ENCODE measurements around the gene FRMD6.
"Not testable (repeated sequence)": the region's sequence is repeated elsewhere in the genome, so short reads cannot be mapped to it uniquely, and the experiment has no call there.

The FRMD6 gene

DNA sequence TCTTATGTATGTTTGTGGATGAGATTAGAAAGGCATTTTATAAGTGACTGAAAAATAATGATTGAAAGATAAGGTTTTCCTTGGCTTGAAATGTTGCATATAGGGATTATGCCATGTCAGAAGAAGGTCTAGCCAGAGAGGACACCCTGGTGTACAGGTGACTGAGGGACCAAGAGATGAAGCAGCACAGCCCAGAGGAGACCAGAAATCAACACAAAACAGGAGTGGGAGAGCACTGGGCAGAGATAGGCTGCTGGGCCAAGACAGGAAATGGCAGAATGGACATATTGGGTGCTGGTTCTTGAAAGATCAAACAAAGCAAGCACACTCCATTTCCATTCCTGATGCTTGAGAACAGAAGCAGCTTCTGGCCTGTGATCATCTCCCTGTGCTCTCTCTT lies 24.4 kb upstream of the FRMD6 start:
- Histone ChIP-seq H3K9me3 (ENCODE audit: insufficient read depth, low read length) (no peaks in the 10 kb centered on the region; the same call in 1 of the 2 replicates), H3K9ac (ENCODE audit: insufficient read length, low read depth) (no peak overlapping the region), H3K27me3 (ENCODE audit: insufficient read depth, insufficient read length) (no peaks in the 10 kb centered on the region), H3K36me3 (ENCODE audit: insufficient read depth, insufficient read length, low read length) (no peaks in the 10 kb centered on the region), H3K4me3 (ENCODE audit: insufficient read length, low read depth) (no peak overlapping the region), H3K4me1 (ENCODE audit: insufficient read depth, insufficient read length) (no peaks in the 10 kb centered on the region)
- DNase-seq (ENCODE audit: low read depth, low spot score), result no peak
- TF ChIP-seq SUZ12 (IDR thresholded peaks at IDR 0.05; ENCODE audit: extremely low read depth, insufficient read depth, insufficient read length) (no peak), ZNF274 (IDR thresholded peaks at IDR 0.05; ENCODE audit: low read depth, low read length) (no peak)

- DNase-seq (ENCODE audit: low read depth, low spot score), result no peak
- H3K36me3 ChIP-seq (ENCODE audit: insufficient read depth, insufficient read length, low read length), result no peaks in the 10 kb centered on the region
- no peaks in the 10 kb centered on the region for H3K27me3 ChIP-seq (ENCODE audit: insufficient read depth, insufficient read length)
- H3K9me3 ChIP-seq (ENCODE audit: insufficient read depth, low read length), result no peaks in the 10 kb centered on the region; the same call in 1 of the 2 replicates
- no peak for TF ChIP-seq SUZ12 (IDR thresholded peaks at IDR 0.05; ENCODE audit: extremely low read depth, insufficient read depth, insufficient read length)
- TF ChIP-seq ZNF274 (IDR thresholded peaks at IDR 0.05; ENCODE audit: low read depth, low read length), result no peak
- TF ChIP-seq YY1 (IDR thresholded peaks at IDR 0.05; ENCODE audit: insufficient read depth, insufficient read length), result no peak
- no peaks in the 10 kb centered on the region for H3K4me1 ChIP-seq (ENCODE audit: insufficient read depth, insufficient read length)
- H3K9ac ChIP-seq (ENCODE audit: insufficient read length, low read depth), result no peak overlapping the region
- H3K4me3 ChIP-seq (ENCODE audit: insufficient read length, low read depth), result no peak overlapping the region
Measured at GRCh38 chr14:51628238-51628637, 23.5 kb upstream of the FRMD6 start.

DNA sequence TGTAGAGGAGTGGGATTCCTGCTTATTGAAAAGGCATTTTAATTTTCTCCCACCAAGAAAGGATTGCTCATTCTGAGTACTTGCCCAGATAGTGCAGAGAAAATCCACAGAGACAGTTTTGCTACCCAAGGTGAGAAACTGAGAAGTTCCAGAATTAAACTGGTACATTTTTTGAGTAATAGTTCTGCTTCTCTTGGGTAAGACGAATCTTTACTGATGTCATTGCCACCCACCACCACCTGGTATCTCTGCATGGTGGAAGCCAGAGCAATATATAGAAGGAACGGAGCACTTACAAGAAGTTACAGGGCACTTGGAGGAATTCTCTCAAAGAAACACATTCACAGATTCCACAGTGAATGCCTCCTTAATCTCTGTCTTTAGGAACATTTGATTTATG lies 20.7 kb upstream of the FRMD6 start:
- no peaks in the 10 kb centered on the region; the same call in 1 of the 2 replicates for H3K9me3 ChIP-seq (ENCODE audit: insufficient read depth, low read length)
- H3K4me3 ChIP-seq (ENCODE audit: insufficient read length, low read depth), result no peak overlapping the region
- DNase-seq (ENCODE audit: low read depth, low spot score), result no peak
- no peak overlapping the region for H3K9ac ChIP-seq (ENCODE audit: insufficient read length, low read depth)
- TF ChIP-seq SUZ12 (IDR thresholded peaks at IDR 0.05; ENCODE audit: extremely low read depth, insufficient read depth, insufficient read length), result no peak
- TF ChIP-seq YY1 (IDR thresholded peaks at IDR 0.05; ENCODE audit: insufficient read depth, insufficient read length), result no peak
- no peak for TF ChIP-seq ZNF274 (IDR thresholded peaks at IDR 0.05; ENCODE audit: low read depth, low read length)
- no peaks in the 10 kb centered on the region for H3K36me3 ChIP-seq (ENCODE audit: insufficient read depth, insufficient read length, low read length)
- no peaks in the 10 kb centered on the region for H3K4me1 ChIP-seq (ENCODE audit: insufficient read depth, insufficient read length)
- H3K27me3 ChIP-seq (ENCODE audit: insufficient read depth, insufficient read length), result no peaks in the 10 kb centered on the region

DNA sequence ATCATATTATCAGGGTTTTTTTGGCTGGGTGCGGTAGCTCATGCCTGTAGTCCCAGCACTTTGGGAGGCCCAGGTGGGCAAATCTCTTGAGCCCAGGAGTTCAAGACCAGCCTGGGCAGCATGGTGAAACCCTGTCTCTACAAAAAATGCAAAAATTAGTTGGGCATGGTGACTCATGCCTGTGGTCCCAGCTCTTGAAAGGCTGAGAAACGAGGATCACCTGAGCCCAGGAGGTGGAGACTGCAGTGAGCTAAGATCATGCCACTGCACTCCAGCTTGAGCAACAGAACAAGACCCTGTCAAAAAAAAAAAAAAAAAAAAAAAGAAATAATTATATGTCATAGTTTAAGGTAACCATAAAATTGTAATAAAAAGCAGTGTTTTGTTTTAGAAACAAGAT lies 18.4 kb upstream of the FRMD6 start:
- H3K27me3 ChIP-seq (ENCODE audit: insufficient read depth, insufficient read length); H3K36me3 ChIP-seq (ENCODE audit: insufficient read depth, insufficient read length, low read length); H3K4me3 ChIP-seq (ENCODE audit: insufficient read length, low read depth); DNase-seq (ENCODE audit: low read depth, low spot score); H3K9me3 ChIP-seq (ENCODE audit: insufficient read depth, low read length); H3K4me1 ChIP-seq (ENCODE audit: insufficient read depth, insufficient read length); H3K9ac ChIP-seq (ENCODE audit: insufficient read length, low read depth): not testable (repeated sequence)

DNA sequence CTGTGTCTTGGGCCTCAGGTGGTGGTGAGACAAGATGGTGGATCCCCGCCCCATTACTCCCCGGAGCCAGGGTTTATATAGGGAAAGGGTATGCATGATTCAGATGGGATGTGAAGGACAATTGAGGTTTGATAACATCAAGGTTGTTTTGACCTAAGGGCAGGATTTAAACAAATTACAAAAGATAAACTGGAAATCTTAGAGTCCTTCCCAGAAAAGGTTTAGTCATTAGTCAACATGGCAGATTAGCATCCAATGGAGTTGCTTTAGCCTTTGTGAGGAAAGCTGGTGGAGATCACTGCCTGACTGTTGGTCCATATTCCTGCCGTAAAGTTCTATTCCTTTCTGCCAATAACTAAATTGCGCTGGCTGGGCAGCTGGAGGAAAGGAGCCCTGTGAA lies 15.6 kb upstream of the FRMD6 start:
- no peaks in the 10 kb centered on the region for H3K36me3 ChIP-seq (ENCODE audit: insufficient read depth, insufficient read length, low read length)
- H3K9me3 ChIP-seq (ENCODE audit: insufficient read depth, low read length), result no peaks in the 10 kb centered on the region; the same call in 1 of the 2 replicates
- no peak overlapping the region for H3K9ac ChIP-seq (ENCODE audit: insufficient read length, low read depth)
- H3K27me3 ChIP-seq (ENCODE audit: insufficient read depth, insufficient read length), result no peaks in the 10 kb centered on the region
- no peak for DNase-seq (ENCODE audit: low read depth, low spot score)
- no peak overlapping the region for H3K4me3 ChIP-seq (ENCODE audit: insufficient read length, low read depth)
- H3K4me1 ChIP-seq (ENCODE audit: insufficient read depth, insufficient read length), result no peaks in the 10 kb centered on the region
- no peak for TF ChIP-seq YY1 (IDR thresholded peaks at IDR 0.05; ENCODE audit: insufficient read depth, insufficient read length)
- no peak for TF ChIP-seq SUZ12 (IDR thresholded peaks at IDR 0.05; ENCODE audit: extremely low read depth, insufficient read depth, insufficient read length)
- TF ChIP-seq ZNF274 (IDR thresholded peaks at IDR 0.05; ENCODE audit: low read depth, low read length), result no peak

- Histone ChIP-seq H3K27me3 (ENCODE audit: insufficient read depth, insufficient read length) (no peaks in the 10 kb centered on the region), H3K4me1 (ENCODE audit: insufficient read depth, insufficient read length) (no peaks in the 10 kb centered on the region), H3K36me3 (ENCODE audit: insufficient read depth, insufficient read length, low read length) (peaks cover 7% of the 10 kb centered on the region), H3K9me3 (ENCODE audit: insufficient read depth, low read length) (no peaks in the 10 kb centered on the region), H3K4me3 (ENCODE audit: insufficient read length, low read depth) (no peak overlapping the region), H3K9ac (ENCODE audit: insufficient read length, low read depth) (no peak overlapping the region)
- TF ChIP-seq SUZ12 (IDR thresholded peaks at IDR 0.05; ENCODE audit: extremely low read depth, insufficient read depth, insufficient read length) (no peak), YY1 (IDR thresholded peaks at IDR 0.05; ENCODE audit: insufficient read depth, insufficient read length) (no peak), ZNF274 (IDR thresholded peaks at IDR 0.05; ENCODE audit: low read depth, low read length) (no peak)
- no peak for DNase-seq (ENCODE audit: low read depth, low spot score)
Measured at GRCh38 chr14:51638071-51638944, 13.4 kb upstream of the FRMD6 start.

DNA sequence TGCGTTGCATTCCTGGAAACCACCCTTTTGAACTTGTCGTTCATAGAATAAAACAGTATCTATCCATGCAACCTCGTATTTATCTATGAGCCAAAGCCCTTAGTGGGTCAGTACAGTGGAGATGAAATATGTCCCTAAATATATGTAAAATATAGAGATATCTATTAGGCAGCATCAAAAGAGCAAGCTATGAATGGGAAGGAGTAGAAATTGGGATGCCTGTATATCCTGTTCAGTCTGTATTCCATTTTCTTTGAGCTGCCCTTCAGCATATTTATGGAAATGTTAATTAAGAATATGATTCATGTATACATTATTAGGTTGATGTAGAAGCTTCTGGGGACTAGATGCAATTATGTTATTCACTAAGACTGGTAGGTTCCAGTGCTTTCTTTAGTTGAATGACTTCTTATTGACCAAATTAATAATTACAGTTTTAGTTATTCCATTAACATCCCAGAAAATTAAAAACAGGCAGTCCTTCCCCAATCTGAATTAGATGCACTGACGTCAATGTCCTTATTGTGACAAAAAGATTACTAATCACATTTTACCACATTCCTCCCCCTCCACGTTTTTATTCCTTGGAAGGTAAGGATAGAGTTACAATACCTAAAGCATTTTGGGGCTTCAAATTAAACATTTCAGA lies 11.9 kb upstream of the FRMD6 start:
- Histone ChIP-seq H3K4me1 (ENCODE audit: insufficient read depth, insufficient read length) (no peaks in the 10 kb centered on the region), H3K9ac (ENCODE audit: insufficient read length, low read depth) (no peak overlapping the region), H3K4me3 (ENCODE audit: insufficient read length, low read depth) (no peak overlapping the region), H3K27me3 (ENCODE audit: insufficient read depth, insufficient read length) (no peaks in the 10 kb centered on the region), H3K9me3 (ENCODE audit: insufficient read depth, low read length) (no peaks in the 10 kb centered on the region), H3K36me3 (ENCODE audit: insufficient read depth, insufficient read length, low read length) (peaks cover 7% of the 10 kb centered on the region)
- DNase-seq (ENCODE audit: low read depth, low spot score), result no peak
- TF ChIP-seq YY1 (IDR thresholded peaks at IDR 0.05; ENCODE audit: insufficient read depth, insufficient read length), result no peak
- TF ChIP-seq SUZ12 (IDR thresholded peaks at IDR 0.05; ENCODE audit: extremely low read depth, insufficient read depth, insufficient read length), result no peak
- no peak for TF ChIP-seq ZNF274 (IDR thresholded peaks at IDR 0.05; ENCODE audit: low read depth, low read length)
